NB4 (cell line): ENCODE results near the gene P2RX2.

Experiments used
- CTCF ChIP-seq: IDR thresholded peaks from one replicate; pipeline ENCODE4 v1.5.1; 2012; ENCODE audit warnings: low read depth, low read length
- MAX ChIP-seq: IDR thresholded peaks from 2 replicates; pipeline ENCODE4 v1.6.1; 2011; ENCODE audit warnings: low read depth, low read length
- MYC ChIP-seq: IDR thresholded peaks from 2 replicates; pipeline ENCODE4 v1.6.1; 2011; ENCODE audit warnings: low read depth, low read length
- POLR2A ChIP-seq: IDR thresholded peaks from 2 replicates; pipeline ENCODE4 v1.6.1; 2011; ENCODE audit warnings: mild to moderate bottlenecking; ENCODE audit not compliant: insufficient read length; ENCODE audit errors: extremely low read depth

- no peak for TF ChIP-seq CTCF
- no peak for TF ChIP-seq POLR2A
- TF ChIP-seq MYC: no peak
- TF ChIP-seq MAX: no peak
Measured at GRCh38 chr12:132583736-132584135, 34.8 kb upstream of the P2RX2 start.
